Activated T-helper 9 cell treated with anti-CD3 and anti-CD28 coated beads, Interleukin-2, amount 50 U/mL, for 16 hours (primary cell): ENCODE measurements around the gene PIK3R2.

Experiments
- DNase-seq: peaks from one replicate; pipeline ENCODE4 v3.0.0-alpha.2; 2020; ENCODE audit warnings: low read depth

The PIK3R2 gene

GRCh38 chr19:18173054-18173571 is 20.1 kb downstream of the PIK3R2 start:
- DNase-seq, result no peak

DNA sequence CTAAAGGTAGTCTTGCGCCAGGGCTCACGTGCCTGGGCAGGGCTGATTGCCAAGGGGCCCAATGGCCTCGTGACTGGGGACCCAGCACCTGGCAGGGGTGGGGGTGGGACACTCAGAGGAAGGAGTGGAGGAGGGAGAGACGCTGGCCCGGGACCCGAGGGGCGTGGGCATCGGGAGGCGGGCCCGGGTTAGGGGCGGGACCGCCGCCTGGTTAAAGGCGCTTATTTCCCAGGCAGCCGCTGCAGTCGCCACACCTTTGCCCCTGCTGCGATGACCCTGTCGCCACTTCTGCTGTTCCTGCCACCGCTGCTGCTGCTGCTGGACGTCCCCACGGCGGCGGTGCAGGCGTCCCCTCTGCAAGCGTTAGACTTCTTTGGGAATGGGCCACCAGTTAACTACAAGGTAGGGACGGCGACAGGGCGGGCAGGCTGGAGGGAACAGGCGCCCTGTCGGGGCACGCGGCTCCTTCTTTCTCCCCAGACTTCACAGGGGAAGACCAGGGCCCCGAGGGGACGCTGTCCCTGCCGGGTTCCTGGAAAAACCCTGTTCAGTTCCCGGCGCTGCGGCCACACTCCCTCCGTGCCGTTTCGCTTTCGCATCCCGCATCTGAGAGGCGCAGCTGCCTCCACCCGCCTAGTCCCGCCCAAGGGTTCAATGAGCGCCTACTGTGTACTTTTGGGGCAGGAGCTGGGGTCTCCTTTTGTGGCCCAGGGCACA is 20.8 kb downstream of the PIK3R2 start, which contains the start of gene IFI30:
Gene IFI30 (plus strand): TSS at position 242 of the 717 bp plus-strand sequence. CDS start 29 bp downstream, at position 271.
- DNase-seq, result peak; percentile 53

GRCh38 chr19:18174983-18175382 is 22.0 kb downstream of the PIK3R2 start:
- DNase-seq, result no peak

DNA sequence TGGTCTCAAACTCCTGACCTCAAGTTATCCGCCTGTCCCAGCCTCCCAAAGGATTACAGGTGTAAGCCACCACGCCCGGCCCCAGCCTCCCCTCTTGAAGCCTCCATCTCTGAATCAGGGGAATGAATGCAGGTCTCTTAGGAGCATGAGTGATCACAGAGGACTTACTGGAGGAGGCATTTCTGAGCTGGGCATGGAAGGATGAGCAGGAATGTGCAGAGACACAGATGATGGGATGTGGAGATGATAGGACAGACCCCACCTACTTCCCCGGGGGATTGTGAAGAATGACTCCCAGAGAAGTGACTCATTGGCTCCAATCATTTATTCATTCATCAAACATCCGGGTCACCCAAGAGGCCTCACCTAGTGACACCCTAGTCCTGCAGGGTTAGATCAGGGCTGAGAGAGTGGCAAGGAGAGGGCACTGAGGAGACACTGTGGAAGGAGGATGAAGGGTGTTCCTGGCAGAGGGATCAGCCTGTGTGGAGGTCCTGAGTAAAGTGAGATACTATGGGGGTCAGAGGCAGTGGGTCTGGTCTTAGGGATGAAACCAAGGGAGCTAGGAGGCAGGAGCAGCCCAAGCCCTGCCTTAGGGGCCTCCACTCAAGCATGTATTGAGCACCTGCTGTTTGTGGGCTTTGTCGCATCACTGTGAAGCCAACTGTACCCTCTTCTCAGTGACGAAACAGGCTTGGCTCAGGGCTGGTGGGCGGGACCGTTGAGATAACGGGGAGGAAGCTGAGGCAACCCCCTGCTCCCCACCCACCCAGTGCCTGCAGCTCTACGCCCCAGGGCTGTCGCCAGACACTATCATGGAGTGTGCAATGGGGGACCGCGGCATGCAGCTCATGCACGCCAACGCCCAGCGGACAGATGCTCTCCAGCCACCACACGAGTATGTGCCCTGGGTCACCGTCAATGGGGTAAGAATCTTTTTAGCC is 23.7 kb downstream of the PIK3R2 start:
- no peak for DNase-seq

DNA sequence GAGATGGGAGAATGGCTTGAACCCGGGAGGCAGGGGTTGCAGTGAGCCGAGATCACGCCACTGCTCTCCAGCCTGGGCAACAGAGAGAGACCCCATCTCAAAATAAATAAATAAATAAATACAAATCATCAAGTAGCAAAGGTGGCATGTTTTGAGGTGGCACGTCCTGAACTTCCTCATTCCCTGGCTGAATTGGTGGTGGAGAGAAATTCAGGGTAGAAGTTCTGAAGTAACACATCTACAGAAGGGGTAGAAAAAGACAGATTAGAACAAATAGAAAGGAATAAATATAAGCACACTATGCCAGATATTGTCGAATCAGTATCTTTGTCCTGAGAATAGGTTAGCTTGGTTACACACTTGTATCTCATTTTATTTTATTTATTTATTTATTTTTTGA is 27.0 kb downstream of the PIK3R2 start:
- no peak for DNase-seq

GRCh38 chr19:18183529-18183928 is 30.6 kb downstream of the PIK3R2 start:
- no peak for DNase-seq

DNA sequence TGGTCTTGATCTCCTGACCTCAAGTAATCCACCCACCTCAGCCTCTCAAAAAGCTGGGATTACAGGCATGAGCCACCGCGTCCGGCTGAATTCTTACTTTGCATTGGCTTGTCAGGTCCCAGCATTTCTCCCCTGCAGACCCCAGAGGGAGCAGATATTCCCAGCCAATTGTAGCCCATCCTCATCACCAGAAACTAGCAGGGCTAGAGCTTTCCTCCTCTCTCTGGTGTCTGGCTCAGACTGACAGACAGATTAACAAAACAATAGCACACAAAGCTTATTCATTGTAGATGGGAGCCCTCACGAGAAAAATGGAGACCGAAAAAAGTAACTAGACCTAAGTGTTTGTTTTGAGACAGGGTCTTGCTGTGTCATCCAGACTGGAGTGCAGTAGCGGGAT is 32.6 kb downstream of the PIK3R2 start:
- DNase-seq, result no peak

DNA sequence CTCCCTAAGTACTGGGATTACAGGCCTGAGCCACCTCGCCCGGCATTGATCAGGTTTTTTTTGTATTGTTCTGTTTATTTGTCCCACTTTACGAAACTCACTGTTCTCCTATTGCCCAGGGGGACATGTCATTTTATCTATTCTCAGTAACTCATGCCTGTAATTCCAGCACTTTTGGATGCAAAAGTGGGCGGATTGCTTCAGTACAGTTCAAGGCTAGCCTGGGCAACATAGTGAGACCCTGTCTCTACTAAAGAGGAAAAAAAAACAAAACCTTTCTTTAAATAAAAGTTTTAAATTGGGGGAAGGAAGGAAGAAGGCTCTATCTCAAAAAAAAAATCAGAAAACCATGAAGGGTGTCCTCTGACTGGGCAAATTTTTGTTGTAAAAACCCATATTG is 37.3 kb downstream of the PIK3R2 start:
- no peak for DNase-seq

DNA sequence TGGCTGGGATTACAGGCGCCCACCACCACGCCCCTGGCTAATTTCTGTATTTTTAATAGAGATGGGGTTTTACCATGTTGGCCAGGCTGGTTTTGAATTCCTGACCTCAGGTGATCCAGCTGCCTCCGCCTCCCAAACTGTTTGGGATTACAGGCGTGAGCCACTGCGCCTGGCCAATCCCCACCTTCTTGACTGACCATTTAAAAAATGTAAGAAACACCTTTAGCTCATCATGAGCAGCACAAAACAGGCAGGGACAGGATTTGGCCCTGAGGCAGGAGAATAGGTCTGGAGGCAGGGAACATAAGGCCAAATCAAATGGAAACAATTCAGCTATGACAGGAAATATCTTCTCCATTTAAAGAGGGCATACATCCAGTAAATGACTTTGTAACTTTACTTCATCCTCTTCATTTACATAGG is 38.7 kb downstream of the PIK3R2 start:
- DNase-seq, result no peak

DNA sequence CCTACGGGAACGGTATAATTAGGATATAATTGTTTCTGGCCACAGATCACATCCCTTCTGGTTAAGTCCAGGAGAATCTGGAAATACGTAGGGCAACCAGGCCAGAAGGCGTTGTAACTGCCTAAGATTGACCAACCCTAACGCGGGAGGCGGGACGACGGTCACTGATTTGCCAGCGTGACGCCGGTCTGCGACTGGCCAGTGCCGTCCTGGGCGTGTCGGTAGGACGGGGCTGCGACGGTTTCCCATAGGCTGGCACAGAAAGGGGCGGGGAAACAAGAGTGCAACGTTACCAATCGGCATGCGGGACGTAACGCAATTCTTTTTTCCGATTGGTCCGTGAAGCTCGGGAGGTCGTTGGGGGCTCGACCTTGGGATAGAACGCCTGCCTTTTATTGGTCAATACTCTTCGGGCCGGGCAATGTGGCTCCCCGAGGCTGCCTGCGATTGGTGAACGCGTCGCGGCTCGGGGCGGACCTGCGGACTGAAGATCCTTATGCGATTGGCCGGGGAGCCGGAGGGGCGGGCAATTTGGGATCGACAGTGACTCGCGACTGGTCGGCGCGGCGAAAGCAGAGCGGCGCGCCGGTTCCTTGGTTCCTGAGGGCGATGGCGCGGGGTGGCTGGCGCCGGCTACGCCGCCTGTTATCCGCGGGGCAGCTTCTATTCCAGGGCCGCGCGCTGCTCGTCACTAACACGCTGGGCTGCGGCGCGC is 39.9 kb downstream of the PIK3R2 start, which contains the start of gene MPV17L2:
Gene MPV17L2 (plus strand): TSS at position 546 of the 715 bp plus-strand sequence. CDS start 64 bp downstream, at position 610.
- DNase-seq, result peak; percentile 97

GRCh38 chr19:18193388-18194180 is 40.6 kb downstream of the PIK3R2 start:
- no peak for DNase-seq

DNA sequence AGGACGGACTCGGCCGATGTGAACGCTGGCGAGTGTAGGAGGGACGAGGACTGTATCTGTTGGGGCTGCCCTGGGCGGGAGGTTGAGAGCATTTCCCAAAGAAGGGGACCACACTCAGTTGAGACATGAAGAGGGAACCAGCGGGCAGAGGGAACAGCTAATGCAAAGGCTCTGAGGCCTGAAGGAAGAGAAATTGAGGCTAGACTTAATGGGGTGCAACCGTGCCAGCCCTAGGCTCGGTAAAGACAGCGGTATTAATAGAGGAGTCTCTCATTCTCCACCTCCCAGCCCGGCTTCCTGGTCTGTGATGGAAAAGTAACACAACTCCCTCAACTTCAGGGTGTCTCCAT is 41.2 kb downstream of the PIK3R2 start:
- DNase-seq, result no peak

- DNase-seq, result no peak
Observed at GRCh38 chr19:18194554-18195238, 41.7 kb downstream of the PIK3R2 start.

DNA sequence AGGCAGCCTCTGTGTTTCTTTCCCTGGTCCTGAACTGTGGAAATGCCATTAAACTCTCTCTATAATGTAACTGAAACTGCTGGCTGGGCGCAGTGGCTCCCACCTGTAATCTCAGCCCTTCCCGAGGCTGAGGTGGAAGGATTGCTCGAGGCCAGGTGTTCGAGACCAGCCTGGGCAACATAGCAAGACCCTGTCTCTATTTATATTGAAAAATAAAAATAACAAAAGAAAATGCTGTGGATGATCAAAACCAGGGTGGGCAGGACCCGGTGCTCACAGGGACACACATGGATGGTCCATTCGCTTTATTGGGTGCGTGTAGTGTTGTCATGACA is 43.5 kb downstream of the PIK3R2 start:
- DNase-seq, result no peak

GRCh38 chr19:18197306-18197705 is 44.3 kb downstream of the PIK3R2 start:
- DNase-seq, result no peak

- DNase-seq, result no peak
Observed at GRCh38 chr19:18197941-18198340, 45.0 kb downstream of the PIK3R2 start.

DNA sequence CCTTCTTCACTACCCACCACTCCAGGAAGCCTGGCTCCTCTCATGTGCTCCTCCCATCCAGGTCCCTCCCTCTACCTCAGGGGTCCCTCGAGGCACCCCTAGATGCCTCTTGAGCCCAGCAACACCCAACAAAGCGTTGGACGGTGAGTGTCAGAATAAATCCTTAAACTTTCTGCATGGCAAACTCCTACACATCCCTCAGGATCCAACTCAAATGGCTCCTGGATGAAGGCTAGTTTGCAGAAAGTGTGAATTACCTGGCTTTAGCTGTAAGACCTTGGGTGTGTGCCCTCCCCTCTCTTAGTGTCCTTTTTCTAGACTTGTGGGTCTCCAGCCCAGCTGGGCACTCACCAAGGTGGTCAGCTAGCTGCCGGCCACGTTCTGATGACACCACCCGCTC is 45.4 kb downstream of the PIK3R2 start:
- no peak for DNase-seq

DNA sequence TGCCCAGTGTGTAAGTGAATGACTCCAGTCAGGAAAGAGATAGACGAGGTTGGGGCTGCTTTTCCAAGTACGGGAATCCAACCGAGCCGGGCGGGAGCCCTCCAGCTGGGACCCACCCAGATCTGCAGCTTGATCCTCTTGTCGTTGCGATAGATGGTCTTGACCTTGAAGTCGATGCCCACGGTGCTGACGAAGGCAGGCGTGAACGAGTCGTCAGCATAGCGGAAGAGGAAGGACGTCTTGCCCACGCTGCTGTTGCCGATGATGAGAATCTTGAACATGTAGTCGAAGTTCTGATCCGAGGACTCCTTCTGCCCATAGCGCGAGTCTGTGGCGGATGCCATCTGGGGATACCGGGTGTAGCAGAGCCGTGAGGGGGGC is 49.4 kb downstream of the PIK3R2 start:
- DNase-seq, result no peak

GRCh38 chr19:18202778-18203407 is 49.9 kb downstream of the PIK3R2 start:
- no peak for DNase-seq

GRCh38 chr19:18203408-18203862 is 50.5 kb downstream of the PIK3R2 start:
- DNase-seq, result no peak
